HG02973 (cell line): ENCODE results near the gene TMEM9.

Experiments
- ATAC-seq: cut with Tn5 transposase; IDR thresholded peaks from one replicate; pipeline ENCODE4 v1.9.1; 2021; ENCODE audit warnings: moderate library complexity; ENCODE audit not compliant: unreplicated experiment

The TMEM9 gene

DNA sequence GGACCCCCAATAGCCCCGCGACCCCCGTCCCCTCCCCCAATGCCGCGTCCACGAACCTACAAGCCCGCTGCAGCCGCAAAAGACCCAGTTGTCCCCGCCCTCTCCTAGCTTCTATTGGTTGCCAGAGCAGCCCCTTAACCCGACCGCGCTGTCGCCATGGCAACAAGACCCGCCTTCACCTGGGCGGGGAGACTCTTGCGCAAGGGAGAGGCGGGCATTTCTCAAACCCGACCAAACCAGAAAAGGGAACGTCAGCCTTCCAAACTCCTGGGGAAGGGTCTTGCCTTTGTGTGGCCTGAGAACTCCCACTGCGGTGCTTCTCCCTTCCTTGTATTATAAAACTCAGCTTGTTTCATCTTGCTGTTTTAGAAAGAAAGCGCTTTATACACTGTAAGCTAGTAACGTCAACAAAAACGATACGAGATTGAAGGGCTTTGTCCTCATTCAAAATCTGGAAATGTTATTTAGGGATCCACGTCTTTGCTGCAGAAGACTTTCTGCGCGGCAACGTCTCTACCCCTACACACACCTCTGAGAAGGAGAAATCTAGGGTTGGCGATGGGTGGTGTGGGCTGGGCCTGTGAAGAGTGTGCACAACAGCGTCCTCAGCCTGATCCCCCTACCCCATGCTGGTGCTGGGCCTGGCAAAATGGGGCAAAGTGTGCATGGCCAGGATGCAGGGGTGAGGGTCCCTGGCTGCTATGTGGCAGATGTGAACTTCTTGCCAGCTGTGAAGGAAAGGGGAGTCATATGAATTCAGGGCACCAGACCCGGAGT is at the start of gene TMEM9:
Gene TMEM9, minus strand, starts transcription at position 86 of the 777 bp plus-strand sequence. CDS start 551 bp downstream, outside the sequence.
- ATAC-seq = peak; percentile 97

DNA sequence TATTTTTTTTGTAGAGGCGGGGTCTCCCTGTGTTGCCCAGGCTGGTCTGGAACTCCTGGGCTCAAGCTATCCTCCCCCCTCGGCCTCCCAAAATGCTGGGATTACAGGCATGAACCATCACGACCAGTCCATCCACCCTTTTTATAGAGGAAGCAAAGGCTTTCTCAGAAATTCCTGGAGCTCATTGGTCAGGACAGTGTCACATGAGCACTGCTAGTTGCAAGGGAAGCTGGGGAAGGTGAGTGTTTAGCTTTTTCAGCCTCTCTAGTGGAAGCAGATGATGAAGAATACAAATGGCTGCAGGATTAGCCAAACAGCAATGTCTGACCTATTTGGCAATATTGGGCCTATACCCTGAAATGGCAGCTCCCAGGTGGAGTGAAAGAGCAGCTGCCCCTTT is 44.3 kb upstream of the TMEM9 start:
- no peak for ATAC-seq

- ATAC-seq = no peak
Observed at GRCh38 chr1:201194046-201194445, 39.8 kb upstream of the TMEM9 start.

DNA sequence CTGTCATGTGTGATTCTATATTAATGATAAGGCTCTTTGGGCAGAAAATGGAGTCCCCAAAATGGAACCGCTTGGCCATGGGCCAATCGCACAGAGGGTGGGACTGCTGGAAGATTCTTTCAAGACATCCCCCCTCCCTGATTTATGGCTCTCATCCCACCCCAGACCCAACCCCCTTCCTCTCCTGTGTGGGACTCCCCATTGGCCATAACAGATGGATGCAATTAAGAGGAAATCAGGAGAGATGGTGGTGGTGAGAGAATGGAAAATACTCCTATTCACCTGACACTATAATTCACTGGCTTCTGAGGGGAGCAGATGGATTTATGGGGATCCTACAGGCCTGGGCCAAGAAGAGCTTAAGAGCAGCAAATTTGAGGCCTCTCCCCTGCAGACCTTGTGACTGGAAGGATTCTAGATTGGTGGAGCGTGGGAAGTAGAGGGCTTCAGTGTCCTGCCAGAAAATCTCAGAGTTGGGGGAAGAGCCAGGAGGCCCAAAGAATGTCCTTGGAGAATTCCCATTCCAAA is 38.1 kb upstream of the TMEM9 start:
- no peak for ATAC-seq

DNA sequence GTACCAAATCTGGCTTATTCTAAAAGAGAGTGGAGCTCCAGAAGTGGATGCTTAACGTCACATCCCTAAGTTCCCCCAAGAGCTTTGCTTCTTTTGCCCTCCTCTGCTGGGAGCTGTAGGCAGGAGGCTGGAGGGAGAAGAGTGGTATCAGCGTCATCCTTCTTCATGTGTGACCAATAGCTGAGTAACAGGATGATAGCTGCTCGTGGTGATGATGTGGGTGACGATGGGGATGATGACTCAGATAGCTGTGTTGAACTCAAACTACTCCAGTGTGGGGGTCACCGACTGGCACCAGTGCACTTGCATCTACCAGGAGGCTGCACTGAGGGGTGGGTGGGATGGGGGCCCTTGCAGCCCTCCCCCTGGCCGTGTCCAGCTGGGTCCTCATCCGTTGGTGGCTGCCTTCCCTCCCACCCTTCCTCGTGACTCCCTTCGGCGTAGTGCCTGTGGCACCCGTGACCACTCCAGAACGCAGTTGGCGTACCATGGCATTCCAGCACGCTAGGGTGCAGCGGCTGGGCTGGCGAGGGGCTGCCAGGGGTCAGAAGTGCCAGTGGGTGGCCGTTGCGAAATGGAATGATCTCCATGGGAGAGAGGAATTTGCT is 37.5 kb upstream of the TMEM9 start:
- ATAC-seq = no peak

- no peak for ATAC-seq
Observed at GRCh38 chr1:201190624-201191051, 36.4 kb upstream of the TMEM9 start, which contains the start of gene IGFN1. Gene IGFN1, plus strand, starts transcription at chr1:201190824. Its CDS starts 2,470 bp downstream, at chr1:201193294.

DNA sequence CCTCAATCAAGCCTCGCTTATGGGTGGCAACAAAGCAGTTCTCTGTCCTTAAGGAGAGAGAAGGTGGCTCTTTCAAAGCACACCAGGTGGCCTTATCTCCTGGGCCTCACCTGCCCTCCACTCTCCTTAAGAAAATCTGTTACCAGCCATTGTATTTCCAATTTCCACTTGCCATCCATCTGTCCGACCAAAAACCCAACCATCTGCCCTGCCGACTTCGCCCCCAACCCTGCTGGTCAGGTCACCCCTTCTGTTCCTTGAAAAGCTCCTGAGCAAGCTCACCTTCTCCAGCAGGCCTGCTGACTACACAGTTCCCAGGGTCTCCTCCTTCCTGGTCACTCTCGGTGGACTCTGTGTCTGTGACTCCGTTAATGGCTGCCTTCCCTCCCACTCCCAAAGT is 35.7 kb upstream of the TMEM9 start:
- ATAC-seq = no peak

DNA sequence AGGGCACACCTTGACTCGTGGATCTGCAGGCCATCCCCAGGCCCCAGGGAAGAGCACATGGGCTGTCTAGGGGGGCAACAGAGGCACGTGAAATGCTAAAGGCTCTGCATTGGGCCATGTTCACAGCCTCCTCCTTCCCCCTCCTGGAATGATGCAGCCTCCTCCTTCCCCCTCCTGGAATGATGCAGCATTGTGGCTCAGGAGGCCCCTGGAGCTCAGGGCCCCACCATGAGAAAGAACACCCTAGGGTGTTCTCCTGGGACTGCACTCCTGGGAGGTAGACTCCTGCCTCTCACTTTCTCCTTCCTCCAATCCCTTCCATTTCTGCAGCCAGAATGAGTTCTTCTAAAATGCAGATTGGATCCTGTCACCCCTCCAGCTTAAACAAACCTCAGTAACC is 34.8 kb upstream of the TMEM9 start:
- ATAC-seq = no peak

- no peak for ATAC-seq
Observed at GRCh38 chr1:201186192-201186591, 31.9 kb upstream of the TMEM9 start.

DNA sequence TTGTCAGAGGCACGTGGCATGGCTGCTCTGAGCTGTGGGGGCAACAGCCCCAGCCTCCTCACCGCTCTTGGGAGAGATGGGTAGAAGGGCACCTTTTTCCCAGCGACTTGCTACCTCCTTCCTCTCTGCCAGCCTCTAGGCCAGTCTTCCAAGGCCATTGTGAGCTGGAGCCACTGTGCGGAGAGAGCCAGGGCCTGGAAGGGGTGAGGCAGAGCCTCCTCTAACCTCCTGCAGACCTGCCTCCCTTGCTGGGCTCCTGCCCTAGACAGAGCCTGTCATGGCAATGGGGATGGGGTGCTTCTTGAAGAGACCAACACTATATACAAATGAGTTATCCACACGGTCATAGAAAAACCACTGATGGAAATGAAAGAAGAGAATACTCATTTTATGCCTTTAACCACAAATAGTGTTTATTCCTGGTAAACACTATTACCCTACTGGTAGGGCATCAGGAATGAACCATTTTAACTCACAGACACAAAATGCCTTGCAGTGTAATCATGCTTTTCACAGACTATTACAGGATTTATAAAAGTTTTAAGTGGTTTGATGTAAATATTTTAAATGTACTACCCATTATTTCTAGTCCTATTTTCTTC is 31.4 kb upstream of the TMEM9 start:
- no peak for ATAC-seq

- no peak for ATAC-seq
Observed at GRCh38 chr1:201185123-201185453, 30.8 kb upstream of the TMEM9 start.

DNA sequence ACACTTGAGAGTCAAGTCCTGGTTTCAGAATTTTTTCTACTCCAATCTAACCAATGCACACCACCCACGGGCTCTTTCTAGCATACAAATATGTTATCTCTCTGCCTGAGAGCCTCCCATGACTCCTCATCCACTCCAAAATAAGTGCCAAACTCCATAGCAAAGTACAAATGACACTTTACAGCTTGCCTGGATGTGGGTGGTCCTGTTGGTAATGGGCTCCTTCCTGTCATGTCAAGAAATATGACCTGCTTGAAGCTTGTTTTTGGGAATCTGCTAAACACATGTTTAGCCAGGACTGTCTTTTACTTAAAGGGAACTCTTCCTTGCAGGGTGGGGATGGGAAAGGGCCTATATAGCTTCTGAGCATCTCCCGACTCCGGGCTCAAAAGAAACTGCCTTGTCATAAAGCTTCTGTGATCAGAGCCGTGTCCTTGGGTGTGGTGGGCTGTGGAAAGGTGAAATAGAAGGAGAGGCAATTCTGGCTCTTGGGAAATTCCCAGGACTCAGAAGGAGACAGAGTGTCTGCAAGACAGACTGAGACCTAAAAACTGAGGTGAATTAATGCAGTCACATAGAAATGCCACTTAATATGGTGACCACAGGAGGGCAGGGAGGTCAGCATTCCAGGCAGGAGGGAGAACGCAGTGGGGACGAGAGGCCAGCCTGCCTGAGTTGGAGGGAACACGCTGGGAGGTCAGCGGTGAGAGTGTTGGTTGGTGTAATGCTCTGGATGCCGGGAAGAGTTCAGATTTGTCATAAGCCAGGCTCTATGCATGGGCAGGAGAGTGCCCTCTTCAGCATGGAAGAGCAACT is 30.2 kb upstream of the TMEM9 start:
- ATAC-seq = no peak

GRCh38 chr1:201183753-201184152 is 29.5 kb upstream of the TMEM9 start:
- ATAC-seq = no peak

- no peak for ATAC-seq
Observed at GRCh38 chr1:201183209-201183608, 28.9 kb upstream of the TMEM9 start.

GRCh38 chr1:201181726-201182125 is 27.5 kb upstream of the TMEM9 start:
- no peak for ATAC-seq

DNA sequence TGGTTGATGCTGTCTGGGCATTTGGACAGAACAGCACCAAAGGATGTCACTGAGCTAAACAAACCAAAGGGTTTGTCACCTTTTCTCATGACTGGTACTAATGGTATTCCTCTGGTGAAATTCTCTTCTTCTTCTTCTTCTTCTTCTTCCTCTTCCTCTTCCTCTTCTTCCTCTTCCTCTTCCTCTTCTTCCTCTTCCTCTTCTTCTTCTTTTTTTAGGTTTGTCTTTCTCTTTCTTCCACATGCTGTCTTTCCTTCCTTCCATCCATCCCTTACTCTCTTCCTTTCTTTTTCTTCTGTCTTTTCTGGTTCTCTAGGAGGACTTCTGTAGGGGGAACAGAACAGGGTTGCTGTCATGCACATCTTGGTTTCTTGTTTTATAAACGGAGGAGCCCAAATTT is 27.0 kb upstream of the TMEM9 start:
- no peak for ATAC-seq

DNA sequence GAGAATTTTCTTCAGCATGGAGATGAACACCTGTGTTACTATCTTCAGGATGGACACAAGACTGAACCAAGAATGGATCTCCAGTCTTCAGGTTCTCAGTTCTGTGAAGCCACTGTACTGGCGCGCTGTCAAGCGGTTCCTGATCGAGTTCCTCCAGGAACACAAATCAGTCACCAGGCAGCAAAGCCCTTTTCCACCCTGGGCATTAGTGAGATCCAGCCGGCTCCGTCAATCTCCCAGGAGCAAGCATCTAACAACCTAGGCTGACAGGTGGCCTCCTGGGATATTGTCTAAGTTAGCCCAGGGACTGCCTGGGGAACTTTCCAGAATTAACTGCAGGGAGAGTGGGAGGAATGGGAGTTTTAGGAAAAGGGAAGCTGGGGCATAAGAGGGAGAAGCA is 26.6 kb upstream of the TMEM9 start:
- ATAC-seq = no peak

DNA sequence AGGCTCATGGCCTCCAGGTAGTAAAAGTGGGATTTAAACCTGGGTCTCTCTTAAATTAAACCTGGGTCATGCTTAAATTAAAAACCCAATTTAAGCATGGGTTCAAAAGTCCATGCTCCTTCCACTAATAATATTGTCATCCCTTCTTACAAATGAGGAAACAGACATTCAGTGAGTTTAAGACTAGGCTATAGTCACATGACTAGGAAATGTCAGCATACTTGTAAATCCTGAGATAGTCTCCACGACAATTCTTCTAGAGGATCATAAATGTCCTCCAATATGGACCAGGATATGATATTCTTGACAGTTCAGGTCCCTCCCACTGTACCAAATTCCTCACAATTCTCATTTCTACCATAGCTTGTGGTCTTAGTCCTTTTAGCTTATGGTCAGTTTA is 25.9 kb upstream of the TMEM9 start:
- no peak for ATAC-seq

GRCh38 chr1:201178718-201179117 is 24.4 kb upstream of the TMEM9 start:
- ATAC-seq = no peak

DNA sequence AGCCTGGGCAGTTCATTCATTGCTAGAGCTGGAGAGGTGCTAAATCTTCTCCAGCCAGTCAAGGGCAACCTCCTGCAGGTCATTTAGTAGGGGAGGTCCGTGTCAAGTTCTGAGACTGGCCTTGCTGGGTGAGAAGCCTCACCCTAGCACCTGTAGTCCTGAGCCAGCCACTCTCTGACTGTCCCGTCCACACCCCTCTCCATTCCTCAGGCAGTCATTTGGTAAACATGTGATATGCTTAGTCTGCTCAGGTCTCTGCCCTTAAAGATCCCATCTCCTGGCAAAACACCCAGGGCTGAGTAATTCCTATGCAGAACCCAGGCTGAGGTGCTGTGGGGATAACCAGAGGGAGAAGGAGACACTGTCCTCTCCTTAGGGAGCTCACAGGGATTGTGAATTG is 22.7 kb upstream of the TMEM9 start:
- ATAC-seq = no peak

GRCh38 chr1:201175820-201176500 is 21.7 kb upstream of the TMEM9 start:
- no peak for ATAC-seq
